COLO829 (cell line): ENCODE data around the gene GDAP1L1.
"Not testable (repeated sequence)": the region's sequence is repeated elsewhere in the genome, so short reads cannot be mapped to it uniquely, and the experiment has no call there.

Source experiments
- DNase-seq: peaks from one replicate; pipeline ENCODE4 v3.0.0; 2012; ENCODE audit warnings: low spot score

The GDAP1L1 gene

GRCh38 chr20:44255942-44256341 is 8.8 kb downstream of the GDAP1L1 start:
- DNase-seq, result no peak

DNA sequence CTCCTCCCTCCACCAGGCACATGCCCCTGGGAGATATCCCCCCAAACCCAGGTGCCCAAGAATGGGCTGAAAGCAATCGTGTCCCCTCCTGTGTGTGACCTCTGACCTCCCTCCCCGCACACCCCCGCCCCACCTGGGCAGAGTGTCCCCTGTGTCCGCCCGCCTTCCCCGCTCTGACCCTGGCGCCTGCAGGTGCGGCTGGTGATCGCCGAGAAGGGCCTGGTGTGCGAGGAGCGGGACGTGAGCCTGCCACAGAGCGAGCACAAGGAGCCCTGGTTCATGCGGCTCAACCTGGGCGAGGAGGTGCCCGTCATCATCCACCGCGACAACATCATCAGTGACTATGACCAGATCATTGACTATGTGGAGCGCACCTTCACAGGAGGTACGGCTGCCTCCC is 9.9 kb downstream of the GDAP1L1 start:
- no peak for DNase-seq

DNA sequence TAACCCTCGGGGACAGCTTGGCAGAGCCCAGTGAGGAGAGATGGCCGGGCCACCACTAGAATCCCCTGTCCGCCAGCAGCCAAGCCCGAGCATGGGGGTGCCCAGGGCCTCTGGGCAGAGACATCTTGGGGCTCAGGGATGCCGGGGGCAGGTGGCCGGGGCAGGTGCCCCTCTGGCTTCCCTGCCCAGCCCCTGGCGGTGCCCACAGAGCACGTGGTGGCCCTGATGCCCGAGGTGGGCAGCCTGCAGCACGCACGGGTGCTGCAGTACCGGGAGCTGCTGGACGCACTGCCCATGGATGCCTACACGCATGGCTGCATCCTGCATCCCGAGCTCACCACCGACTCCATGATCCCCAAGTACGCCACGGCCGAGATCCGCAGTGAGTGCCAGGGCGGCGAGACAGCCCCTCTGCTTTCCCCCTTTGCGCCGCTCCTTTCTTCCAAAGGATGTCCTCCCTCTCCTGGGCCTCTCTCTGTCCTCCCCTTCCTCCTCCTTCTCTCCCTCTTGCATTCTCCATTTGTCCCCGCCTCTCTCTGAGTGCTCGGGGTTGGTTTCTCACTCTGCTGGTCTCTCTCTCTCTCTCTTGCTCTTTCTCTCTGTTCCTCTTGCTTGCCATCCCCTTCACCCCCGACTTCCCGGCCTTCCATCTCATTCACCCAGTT is 11.2 kb downstream of the GDAP1L1 start:
- no peak for DNase-seq

DNA sequence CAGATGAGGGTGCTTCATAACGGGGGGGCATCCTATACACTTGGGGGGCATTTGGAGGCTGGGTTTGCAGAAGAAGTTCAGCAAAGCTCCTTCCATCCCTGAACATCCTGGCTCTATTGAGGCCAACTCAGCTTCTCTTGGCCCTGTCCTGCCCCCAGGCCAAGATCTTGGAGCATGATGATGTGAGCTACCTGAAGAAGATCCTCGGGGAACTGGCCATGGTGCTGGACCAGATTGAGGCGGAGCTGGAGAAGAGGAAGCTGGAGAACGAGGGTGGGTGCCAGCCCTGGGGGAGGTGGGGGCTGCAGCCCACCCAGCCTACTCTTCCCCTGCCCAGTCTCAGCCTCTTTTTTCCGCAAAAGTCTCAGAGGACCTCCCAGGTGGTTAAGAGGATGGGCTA is 17.2 kb downstream of the GDAP1L1 start:
- no peak for DNase-seq

GRCh38 chr20:44268802-44269201 is 21.7 kb downstream of the GDAP1L1 start:
- DNase-seq, result no peak

DNA sequence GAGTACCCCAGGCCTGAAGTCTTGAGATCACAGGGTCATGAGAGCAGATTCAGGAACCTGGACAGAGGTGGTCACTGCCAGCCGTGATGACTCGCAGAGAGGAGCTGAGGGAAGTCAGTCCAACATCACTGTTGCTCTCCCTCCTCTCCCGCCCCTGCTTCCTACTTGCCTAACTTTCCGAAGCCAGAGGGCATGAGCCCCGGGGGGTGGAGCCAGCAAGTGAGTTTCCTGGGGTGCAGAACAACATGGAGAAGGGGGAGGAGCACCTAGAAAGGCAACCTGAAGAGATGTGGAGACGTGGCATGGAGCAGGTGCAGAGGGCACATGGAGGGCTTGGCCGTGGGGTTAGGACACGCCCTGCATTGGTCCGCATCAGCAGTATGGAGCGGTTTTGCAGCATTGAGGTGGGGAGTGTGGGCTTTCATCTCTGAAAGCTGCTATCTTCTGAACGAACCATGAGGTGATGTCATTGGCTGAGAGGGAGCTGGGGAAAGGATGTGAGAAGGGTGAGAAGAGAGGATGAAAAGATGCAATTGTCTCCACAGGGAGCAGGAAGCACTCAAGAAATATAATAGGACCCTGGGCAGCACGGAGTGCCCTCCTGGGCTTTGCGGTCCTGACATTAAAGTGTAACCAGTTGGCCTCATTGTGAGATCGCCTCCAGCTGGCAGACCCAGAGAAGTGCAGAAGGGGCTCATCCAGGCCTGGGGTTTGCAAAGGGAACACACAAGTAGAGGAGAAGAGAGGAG is 25.0 kb downstream of the GDAP1L1 start:
- DNase-seq, result peak; percentile 8

- no peak for DNase-seq
Observed at GRCh38 chr20:44273231-44274215, 26.4 kb downstream of the GDAP1L1 start.

DNA sequence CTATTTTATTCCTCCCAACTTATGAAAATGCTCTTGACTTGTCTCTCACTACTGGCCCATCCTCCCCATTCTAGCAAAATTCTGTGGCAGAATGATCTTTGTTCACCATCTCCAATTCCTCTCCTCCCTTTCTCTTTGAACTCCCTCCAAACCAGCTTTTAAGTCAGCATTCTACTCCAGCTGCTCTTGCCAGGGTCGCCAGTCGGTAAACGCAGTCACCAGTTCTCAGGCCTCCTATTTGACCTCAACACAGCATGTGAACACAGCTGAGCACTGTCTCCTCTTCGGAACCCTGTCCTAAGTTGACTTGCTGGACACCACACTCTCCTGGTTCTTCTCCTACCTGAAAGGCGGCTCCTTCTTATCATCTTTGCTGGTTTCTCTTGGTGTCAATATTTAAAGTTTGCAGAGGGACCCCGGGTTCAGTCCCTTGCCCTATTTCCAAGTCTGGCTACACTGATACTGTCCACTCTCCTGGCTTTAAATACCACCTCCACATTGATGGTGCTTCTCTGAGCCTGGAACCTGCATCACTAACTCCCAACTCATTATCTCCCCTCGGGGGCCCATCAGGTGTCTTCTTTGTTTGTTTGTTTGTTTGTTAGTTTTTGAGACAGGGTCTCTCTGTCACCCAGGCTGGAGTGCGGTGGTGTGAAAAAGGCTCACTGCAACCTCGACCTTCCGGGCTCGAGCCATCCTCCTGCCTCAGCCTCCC is 27.4 kb downstream of the GDAP1L1 start:
- no peak for DNase-seq

GRCh38 chr20:44279228-44279627 is 32.1 kb downstream of the GDAP1L1 start:
- DNase-seq, result no peak

GRCh38 chr20:44280387-44280786 is 33.3 kb downstream of the GDAP1L1 start:
- no peak for DNase-seq

DNA sequence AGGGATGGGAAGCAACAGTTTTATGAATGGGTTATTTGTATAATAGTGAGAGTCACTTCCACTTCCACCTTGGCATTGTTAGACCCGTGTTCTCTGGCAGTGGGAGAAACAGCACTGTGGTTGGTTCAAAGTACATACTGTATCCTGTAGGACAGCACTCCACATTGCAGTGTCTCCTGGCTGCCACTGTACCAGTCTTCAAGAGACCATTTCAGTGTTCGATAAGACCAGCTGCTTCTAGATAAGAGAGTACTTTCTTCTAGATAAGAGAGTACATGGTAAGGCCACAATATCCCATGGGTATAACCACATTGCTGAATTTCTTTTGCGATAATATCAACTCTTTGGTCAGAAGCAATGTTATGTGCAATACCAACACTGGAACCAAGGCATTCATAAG is 35.1 kb downstream of the GDAP1L1 start:
- DNase-seq, result no peak

DNA sequence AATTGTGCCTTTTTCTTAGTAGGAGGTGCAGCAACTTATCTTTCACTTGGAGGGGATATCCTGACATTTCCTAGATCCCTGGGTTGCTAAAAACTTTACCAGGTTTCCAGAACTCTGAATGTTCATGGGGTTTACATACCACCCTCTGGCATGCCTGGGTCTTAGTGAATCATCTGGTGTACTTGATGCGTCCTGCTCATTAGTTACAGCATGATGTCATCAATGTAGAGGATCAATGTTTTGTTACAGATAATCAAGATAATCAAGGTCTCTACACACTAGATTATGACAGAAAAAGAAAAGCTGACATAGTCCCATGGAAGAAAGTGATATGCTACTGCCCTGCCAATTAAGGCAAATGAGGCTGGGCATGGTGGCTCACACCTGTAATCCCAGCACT is 36.9 kb downstream of the GDAP1L1 start:
- DNase-seq, result no peak

- DNase-seq, result no peak
Observed at GRCh38 chr20:44287272-44288097, 40.4 kb downstream of the GDAP1L1 start.

- DNase-seq, result no peak
Observed at GRCh38 chr20:44288252-44288651, 41.1 kb downstream of the GDAP1L1 start.

DNA sequence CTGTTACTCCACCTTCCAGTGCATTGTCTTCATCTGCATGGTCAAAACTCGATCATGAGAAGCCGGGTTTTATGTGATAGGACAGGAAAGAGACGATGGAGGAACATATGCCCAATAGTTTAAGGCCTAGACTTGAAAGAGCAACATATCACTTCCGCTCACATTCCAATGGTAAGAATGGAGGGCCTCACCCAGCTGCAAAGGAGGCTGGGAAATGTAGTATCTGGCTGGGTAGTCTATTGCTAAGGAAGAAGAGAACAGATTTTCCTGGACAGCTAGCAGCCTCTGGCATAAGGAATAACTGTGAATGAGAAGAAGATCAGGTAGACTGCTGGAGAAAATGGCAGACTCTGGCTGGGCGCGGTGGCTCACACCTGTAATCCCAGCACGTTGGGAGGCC is 44.6 kb downstream of the GDAP1L1 start:
- no peak for DNase-seq

- DNase-seq, result no peak
Observed at GRCh38 chr20:44296011-44296410, 48.9 kb downstream of the GDAP1L1 start.

DNA sequence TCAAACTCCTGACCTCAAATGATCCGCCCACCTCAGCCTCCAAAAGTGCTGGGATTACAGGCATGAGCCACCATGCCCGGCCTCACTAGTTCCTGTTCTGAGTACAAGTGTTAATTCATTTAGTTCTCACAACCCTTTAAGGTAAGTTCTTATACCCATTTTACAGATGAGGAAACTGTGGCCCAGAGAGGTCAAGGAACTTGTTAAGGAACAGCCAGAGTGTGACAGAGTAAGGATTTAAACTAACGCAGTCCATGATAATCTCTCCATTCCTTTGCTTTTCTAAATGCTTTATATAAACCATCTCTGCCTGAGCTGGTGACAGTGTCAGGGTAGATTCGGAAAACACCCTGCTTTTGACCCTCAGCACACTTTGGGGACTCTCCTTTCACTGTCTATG is 50.6 kb downstream of the GDAP1L1 start:
- DNase-seq, result no peak

- DNase-seq, result not testable (repeated sequence)
Observed at GRCh38 chr20:44299011-44299535, 52.0 kb downstream of the GDAP1L1 start.

- DNase-seq, result no peak
Observed at GRCh38 chr20:44301285-44301684, 54.2 kb downstream of the GDAP1L1 start.

DNA sequence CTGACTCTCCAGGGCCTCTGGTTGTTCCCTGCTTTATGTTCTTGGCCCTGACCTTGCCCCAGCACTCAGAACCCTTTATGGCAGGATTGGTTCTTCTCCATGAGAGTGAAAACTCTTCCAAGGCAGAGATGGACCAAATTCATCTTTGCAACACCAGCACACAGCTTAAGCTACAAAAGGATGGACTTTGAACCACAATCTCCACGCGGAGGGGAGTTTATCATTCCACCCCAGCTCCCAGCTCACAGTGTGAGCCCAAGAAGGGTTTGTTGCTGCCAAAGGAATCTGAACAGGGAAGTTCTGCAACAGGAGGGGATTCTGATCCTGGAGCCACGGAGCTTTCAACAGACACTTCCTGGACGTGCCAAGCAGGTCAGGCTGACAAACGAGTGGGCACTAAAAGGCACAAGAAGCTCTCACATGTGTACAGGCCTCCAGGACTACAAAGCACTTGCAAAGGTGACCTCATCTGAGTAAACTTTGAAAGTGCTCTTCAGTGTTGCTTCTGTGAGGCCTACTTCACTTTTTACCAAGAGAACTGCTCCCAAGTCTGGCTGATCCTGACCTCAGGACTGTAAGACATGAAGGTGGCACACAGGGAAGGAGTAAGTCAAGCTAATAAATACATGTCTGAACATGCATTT is 55.0 kb downstream of the GDAP1L1 start:
- no peak for DNase-seq
